NCI-H446 treated with DMSO at 0.1 percent for 48 hours (cell line): ENCODE measurements around the gene SDK2.

Source experiments
- DNase-seq: peaks from one replicate; lab custom pipeline; 2025; lab: John Stamatoyannopoulos, UW

SDK2 gene

GRCh38 chr17:73364155-73364522 is 280.1 kb downstream of the SDK2 start:
- no peak for DNase-seq

GRCh38 chr17:73363442-73364154 is 280.6 kb downstream of the SDK2 start:
- no peak for DNase-seq

DNA sequence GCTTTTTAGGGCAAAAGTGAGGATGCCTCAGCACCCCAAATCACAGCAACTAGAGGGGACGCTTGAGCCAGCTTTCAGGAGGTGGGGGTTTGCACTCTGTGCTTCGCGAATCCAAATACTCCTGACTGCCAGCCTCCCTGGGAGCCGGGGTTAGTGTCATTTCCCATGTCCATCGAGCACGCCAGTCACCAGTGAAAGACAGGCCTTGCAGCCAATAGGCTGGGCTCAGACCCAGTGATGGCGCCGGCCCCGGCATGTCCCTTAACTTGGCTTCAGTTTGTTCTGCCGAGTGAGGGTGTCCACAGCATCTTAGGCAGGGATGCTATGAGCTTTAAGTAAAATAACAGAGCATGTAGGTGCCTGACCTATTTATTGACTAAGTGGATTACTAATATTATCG is 281.5 kb downstream of the SDK2 start:
- no peak for DNase-seq

DNA sequence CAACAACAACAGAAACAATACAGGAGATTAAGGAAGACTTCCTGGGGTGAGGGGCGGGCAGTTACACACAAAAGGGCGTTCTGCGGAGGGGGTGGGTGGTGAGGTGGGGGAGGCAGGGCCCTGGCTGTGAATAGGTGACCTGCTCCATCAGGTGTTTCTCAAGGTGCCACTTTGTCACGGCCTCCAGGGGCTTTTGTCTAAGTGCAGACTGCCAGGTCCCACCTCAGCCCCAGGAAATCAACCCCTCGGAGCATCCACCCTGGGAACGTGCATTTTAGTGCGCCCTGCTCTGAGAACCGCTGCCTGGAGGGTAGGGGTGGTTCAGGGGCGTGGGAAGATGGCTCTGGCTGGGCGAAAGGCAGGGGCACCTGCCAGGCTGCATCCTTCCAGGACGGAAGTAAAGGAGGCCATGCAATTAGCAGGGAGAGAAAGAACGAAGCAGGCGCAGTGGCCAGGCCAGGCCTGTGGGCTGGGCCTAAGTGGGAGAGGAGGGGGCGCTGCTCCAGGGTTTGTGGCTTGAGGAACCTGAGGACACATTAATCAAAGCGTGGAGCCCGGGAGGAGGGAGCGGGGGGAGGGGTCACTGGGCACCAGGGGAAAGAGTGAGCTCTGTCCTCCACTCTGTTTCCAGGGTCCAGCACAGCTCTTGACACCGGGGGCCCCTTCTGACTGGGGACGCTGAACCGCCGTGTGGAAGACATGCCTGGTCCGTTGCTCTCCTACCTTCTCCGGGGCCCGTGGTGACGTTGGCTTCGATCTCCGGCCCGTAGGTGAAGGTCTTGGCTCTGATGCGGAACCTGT is 283.1 kb downstream of the SDK2 start:
- DNase-seq, result no peak

DNA sequence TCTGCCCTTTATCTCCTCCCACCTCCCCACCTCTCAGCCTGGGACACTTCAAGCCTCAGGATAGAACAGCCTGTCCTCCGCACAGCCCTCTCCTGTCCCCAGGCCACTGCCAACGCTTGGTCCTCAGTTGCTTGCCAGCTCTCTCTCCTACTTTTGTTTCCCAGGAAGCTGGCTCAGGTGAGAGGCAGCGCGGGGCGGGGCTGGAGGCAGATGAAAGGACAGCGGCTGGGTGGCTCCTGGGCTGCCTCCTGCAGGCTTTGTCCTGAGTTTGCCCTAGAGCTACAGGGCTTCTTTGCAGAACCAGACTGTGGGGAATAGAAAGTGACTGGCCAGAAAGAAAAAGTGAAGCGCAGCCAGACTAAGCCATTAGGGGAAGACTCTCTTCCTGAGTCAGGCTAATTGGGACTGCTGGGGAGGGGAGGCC is 284.2 kb downstream of the SDK2 start:
- no peak for DNase-seq

- DNase-seq, result no peak
Observed at GRCh38 chr17:73359352-73359751, 284.9 kb downstream of the SDK2 start.

DNA sequence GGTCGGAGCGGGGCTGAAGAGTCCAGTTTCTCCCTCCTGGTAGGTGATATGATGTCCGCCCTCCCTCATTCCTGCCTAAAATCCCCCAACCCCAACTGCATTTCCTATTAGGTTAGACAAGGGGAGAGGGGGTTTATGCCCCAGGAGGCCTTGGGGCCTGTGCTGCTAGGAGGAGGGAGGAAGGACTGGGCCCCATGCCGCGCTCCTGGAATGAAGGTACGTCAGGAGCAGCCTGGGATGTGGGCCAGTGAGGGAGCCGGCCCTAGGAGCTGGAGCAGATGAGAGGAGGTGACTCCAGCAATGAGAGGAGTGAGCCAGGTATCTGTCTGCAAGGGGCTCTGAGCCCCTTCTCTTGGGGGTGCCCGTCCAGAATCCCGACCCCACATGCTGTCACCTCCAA is 285.6 kb downstream of the SDK2 start:
- no peak for DNase-seq

GRCh38 chr17:73357981-73358380 is 286.3 kb downstream of the SDK2 start:
- DNase-seq, result no peak

DNA sequence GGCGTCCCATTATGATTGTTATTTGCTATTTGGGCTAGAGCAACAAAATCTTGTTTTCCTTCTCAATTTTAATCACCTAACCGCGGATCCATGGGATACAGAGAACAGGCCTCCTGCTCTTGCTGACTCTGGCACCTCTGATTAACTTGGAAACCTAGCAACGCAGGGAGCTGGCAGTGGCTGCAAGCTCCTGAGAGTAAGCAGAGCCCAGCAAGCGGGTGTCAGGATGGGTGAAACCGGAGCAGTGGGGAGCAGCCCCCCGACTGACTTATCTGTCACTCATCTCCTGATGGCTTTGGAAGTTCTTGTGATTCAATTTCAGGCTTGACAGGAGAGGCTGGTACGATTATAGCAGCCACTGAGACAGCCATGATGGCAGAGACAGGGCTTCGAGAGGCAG is 286.9 kb downstream of the SDK2 start:
- no peak for DNase-seq

GRCh38 chr17:73356561-73357170 is 287.6 kb downstream of the SDK2 start:
- no peak for DNase-seq

- DNase-seq, result no peak
Observed at GRCh38 chr17:73354423-73355284, 289.6 kb downstream of the SDK2 start.

DNA sequence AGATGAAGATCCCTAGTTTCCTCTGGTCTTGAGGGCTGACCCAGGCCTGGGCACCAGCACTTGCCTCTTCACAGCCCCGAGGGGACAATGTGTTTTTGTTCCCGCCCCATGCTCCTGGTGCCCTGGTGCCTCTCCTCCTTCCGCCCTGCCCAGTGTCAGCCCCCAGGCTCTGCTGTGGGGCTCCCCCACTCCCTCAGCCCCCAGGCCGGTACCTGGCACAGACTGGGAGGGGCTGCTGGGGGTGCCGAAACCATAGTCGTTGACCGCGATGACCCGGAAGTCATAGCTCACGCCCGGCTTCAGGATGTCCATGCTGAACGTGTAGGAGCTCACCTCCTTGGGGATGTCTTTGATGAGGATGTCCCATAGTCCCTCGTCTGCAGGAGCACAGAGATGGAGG is 292.0 kb downstream of the SDK2 start:
- DNase-seq, result no peak

GRCh38 chr17:73351764-73352163 is 292.5 kb downstream of the SDK2 start:
- no peak for DNase-seq

- no peak for DNase-seq
Observed at GRCh38 chr17:73350864-73351263, 293.4 kb downstream of the SDK2 start.

- DNase-seq, result no peak
Observed at GRCh38 chr17:73349647-73350046, 294.6 kb downstream of the SDK2 start.

DNA sequence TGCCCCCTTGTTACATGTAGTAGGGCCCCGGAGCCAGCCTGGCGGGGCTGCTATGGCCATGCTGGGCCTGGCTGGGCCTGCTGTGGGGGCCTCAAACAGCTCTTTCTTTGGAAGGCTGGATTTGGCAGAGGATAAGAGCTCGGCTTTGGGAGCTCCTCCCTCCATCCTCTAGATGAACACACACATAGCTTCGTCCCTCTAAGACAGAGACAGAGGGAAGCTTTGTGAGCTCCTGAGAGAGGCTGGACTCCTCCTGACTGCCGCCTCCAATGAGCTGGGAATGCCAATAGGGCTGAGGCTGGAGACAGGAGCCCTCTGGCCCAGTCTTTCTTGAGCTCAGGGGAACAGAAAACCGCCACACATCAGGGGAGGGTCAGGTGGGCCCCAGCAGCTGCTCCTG is 295.1 kb downstream of the SDK2 start:
- DNase-seq, result no peak

DNA sequence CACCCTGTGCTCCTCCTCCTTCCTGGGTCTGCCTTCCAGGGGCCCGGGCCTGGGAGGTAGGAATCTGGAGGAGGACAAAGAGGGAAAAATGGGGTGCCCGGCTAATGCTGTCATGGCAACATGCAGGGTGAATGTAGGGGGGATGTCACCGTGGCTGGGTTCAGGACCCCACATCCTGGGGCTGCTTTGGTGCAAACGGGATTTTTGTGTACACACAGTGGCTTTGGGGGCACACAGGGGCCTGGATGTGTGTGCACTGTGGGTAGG is 295.5 kb downstream of the SDK2 start:
- DNase-seq, result no peak

DNA sequence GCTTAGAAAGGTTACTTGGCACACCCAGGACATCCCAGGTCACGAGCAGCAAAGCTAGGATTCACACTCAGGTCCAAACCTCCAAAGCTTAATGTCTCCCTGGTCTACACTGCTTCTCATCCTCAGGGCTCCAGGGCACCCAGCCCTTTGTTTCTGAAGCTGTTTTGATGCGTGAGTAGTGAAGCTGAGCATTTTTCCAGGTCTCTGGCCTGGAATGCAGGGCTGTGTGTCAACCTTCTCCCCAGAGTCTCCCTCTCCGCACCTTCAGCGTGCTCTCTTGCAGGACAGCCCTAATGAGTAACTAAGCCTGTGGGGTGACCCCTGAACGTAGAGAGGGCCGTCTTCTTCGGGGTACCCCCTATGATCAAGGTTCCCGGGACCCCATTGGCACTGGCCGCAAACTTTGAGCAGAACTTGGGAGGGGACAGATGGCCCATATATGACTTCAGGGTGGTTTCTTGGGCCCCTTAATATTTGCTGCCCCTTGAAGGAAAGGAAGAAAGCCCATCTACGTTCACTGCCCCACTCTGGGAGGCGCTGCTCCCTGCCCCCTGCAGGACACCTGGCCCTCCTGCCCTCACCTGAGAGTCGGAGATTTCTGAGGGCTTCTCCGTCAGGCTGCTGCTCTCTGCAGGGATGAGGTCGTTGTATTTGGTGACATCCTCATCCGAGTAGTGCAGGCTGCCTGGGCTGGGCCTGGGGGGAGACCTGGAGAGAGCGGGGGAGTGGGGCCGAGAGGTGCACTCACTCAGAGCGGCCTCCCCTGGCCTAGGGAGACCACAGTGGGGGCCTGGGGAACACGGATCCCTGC is 296.0 kb downstream of the SDK2 start:
- no peak for DNase-seq

DNA sequence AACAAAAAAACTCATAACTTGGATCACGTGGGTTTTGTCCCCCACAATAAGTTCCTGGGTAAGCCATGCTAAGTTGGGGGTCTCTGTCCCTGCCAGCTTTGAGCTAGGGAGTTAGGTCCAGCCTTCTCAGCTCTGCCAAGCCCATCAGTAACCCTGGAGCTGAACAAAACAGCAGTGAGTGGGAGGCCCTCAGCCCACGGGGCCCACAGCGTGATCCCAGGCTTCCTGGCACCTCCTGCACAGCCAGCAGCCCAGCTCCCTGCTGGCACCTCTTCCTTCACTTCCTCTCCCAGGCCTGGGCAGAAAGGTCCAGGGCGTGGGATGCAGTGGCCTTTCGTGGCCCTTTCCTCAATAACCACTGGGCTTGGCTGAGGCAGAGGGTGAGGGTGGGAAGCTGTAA is 296.9 kb downstream of the SDK2 start:
- DNase-seq, result no peak

- no peak for DNase-seq
Observed at GRCh38 chr17:73346501-73347162, 297.6 kb downstream of the SDK2 start.
